ENCODE measurements around the gene SOCS1. TPM values are rescaled to one million over a fixed set of nuclear protein-coding genes. Genes with fewer than 3 reads are reported as not detected.

Gene SOCS1
- total RNA-seq, 1 experiment from 2014 or later = 2.6 TPM

DNA sequence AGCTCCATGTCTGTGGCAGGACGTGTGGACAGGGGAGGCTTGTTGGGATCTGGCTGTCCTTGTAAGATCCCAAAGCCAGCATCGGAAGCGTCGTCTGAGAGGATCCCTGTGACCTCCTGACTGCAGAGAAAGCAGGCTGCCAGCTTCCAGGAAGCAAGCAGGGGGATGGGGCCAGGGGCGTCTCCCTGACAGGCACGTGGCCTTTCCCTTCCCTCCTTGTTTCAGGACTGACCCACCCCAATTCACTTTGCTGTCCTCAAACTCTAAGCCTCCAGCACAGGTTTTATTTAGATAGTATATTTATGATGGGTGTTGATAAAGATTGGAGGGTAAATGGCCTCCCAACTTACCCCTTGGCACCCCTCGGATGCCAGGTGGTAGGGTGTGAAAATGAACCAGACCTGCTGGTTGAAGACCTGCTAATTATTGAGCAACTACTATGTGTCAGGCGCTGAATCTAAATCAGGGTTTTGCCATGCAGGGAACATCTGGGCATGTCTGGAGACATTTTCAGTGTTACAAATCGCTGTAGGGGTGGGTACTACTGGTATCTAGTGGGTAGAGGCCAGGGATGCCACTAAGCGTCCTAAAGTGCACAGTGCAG, 24.5 kb downstream of the SOCS1 start:
- no peak for DNase-seq (ENCODE audit: low spot score)
- Histone ChIP-seq H3K36me3 (ENCODE audit: insufficient read depth, low read length, poor library complexity, severe bottlenecking) (no peaks in the 10 kb centered on the region), H3K9me3 (ENCODE audit: low read depth, low read length, poor library complexity, severe bottlenecking) (no peaks in the 10 kb centered on the region), H3K4me3 (ENCODE audit: low read depth, low read length, poor library complexity, severe bottlenecking) (no peak overlapping the region), H3K27ac (ENCODE audit: low read depth, low read length, poor library complexity, severe bottlenecking) (no peak overlapping the region), H3K4me1 (ENCODE audit: insufficient read depth, low read length, poor library complexity, severe bottlenecking) (no peaks in the 10 kb centered on the region), H3K27me3 (replicated peaks; ENCODE audit: insufficient read depth, low read depth, low read length, poor library complexity) (no peaks in the 10 kb centered on the region)
- CTCF ChIA-PET = no interaction called here
- BruUV-seq (replicated peaks) = no TSS peak
- intact Hi-C loops (cut with micrococcal nuclease; ENCODE audit: unreplicated experiment) = no loop called here
- POLR2A ChIA-PET (ENCODE audit: low non-redundant PET) = no interaction called here
- no peak for TF ChIP-seq EZH2 (IDR thresholded peaks at IDR 0.05; ENCODE audit: borderline replicate concordance, low read depth, low read length, poor library complexity, severe bottlenecking)
- TF ChIP-seq, protein P1, sequence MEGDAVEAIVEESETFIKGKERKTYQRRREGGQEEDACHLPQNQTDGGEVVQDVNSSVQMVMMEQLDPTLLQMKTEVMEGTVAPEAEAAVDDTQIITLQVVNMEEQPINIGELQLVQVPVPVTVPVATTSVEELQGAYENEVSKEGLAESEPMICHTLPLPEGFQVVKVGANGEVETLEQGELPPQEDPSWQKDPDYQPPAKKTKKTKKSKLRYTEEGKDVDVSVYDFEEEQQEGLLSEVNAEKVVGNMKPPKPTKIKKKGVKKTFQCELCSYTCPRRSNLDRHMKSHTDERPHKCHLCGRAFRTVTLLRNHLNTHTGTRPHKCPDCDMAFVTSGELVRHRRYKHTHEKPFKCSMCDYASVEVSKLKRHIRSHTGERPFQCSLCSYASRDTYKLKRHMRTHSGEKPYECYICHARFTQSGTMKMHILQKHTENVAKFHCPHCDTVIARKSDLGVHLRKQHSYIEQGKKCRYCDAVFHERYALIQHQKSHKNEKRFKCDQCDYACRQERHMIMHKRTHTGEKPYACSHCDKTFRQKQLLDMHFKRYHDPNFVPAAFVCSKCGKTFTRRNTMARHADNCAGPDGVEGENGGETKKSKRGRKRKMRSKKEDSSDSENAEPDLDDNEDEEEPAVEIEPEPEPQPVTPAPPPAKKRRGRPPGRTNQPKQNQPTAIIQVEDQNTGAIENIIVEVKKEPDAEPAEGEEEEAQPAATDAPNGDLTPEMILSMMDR (conservative IDR thresholded peaks at IDR 0.05; ENCODE audit: low read depth, low read length) = no peak

- DNase-seq (ENCODE audit: low spot score) = no peak
- CTCF ChIA-PET = no interaction called here
- POLR2A ChIA-PET (ENCODE audit: low non-redundant PET) = no interaction called here
- intact Hi-C loops (cut with micrococcal nuclease; ENCODE audit: unreplicated experiment) = no loop called here
- Histone ChIP-seq H3K4me3 (ENCODE audit: low read depth, low read length, poor library complexity, severe bottlenecking) (no peak overlapping the region), H3K9me3 (ENCODE audit: low read depth, low read length, poor library complexity, severe bottlenecking) (no peaks in the 10 kb centered on the region), H3K27ac (ENCODE audit: low read depth, low read length, poor library complexity, severe bottlenecking) (no peak overlapping the region), H3K36me3 (ENCODE audit: insufficient read depth, low read length, poor library complexity, severe bottlenecking) (no peaks in the 10 kb centered on the region), H3K27me3 (replicated peaks; ENCODE audit: insufficient read depth, low read depth, low read length, poor library complexity) (no peaks in the 10 kb centered on the region), H3K4me1 (ENCODE audit: insufficient read depth, low read length, poor library complexity, severe bottlenecking) (no peaks in the 10 kb centered on the region)
- TF ChIP-seq EZH2 (IDR thresholded peaks at IDR 0.05; ENCODE audit: borderline replicate concordance, low read depth, low read length, poor library complexity, severe bottlenecking) = no peak
- TF ChIP-seq, protein P1 (conservative IDR thresholded peaks at IDR 0.05; ENCODE audit: low read depth, low read length) = no peak
- no TSS peak for BruUV-seq (replicated peaks)
These were observed 26.1 kb downstream of the SOCS1 start for GRCh38 chr16:11229906-11230305.

DNA sequence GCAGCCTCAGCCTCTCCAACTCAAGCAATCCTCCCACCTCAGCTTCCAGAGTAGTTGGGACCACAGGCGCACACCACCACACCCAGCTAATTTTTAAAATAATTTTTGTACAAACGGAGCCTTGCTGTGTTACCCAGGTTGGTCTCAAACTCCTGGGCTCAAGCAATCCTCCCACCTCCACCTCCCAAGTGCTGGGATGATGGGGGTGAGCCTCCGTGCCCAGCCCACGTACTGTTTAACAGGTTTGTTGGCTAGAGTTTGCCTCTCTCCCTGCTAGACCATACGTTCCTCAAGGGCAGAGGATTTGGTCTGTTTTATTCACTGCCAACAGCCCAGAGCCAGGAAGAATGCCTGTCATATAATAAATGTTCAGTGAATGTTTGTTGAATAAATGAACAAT, 26.6 kb downstream of the SOCS1 start:
- Histone ChIP-seq H3K36me3 (ENCODE audit: insufficient read depth, low read length, poor library complexity, severe bottlenecking) (no peaks in the 10 kb centered on the region), H3K4me1 (ENCODE audit: insufficient read depth, low read length, poor library complexity, severe bottlenecking) (no peaks in the 10 kb centered on the region), H3K27me3 (replicated peaks; ENCODE audit: insufficient read depth, low read depth, low read length, poor library complexity) (no peaks in the 10 kb centered on the region), H3K27ac (ENCODE audit: low read depth, low read length, poor library complexity, severe bottlenecking) (no peak overlapping the region), H3K4me3 (ENCODE audit: low read depth, low read length, poor library complexity, severe bottlenecking) (no peak overlapping the region), H3K9me3 (ENCODE audit: low read depth, low read length, poor library complexity, severe bottlenecking) (no peaks in the 10 kb centered on the region)
- no peak for DNase-seq (ENCODE audit: low spot score)
- CTCF ChIA-PET = no interaction called here
- POLR2A ChIA-PET (ENCODE audit: low non-redundant PET) = no interaction called here
- intact Hi-C loops (cut with micrococcal nuclease; ENCODE audit: unreplicated experiment) = no loop called here
- no peak for TF ChIP-seq EZH2 (IDR thresholded peaks at IDR 0.05; ENCODE audit: borderline replicate concordance, low read depth, low read length, poor library complexity, severe bottlenecking)
- TF ChIP-seq, protein P1 (conservative IDR thresholded peaks at IDR 0.05; ENCODE audit: low read depth, low read length) = no peak
- no TSS peak for BruUV-seq (replicated peaks)

Measured in A673 (cell line).